ENCODE results near the gene DEFB132. TPM values are rescaled to one million over a fixed set of nuclear protein-coding genes. Genes with fewer than 3 reads are reported as not detected.

DEFB132 gene
- total and polyA plus RNA-seq, 2 of the 4 experiments (the other 2 are of a cell fraction) = not detected

- Histone ChIP-seq H4K5ac (ENCODE audit: low read depth, low read length) (no peak overlapping the region), H2AK5ac (ENCODE audit: low read depth, low read length) (peak overlapping the region; percentile 84; the same call in 1 of the 2 replicates), H3K56ac (ENCODE audit: extremely low read depth, insufficient read depth, low read length) (no peak overlapping the region; the same call in 1 of the 2 replicates), H3K4ac (ENCODE audit: low read depth, low read length) (peak overlapping the region; percentile 69), H4K20me1 (ENCODE audit: insufficient read depth, low read length) (peaks cover 33% of the 10 kb centered on the region), H3K14ac (replicated peaks; ENCODE audit: low read depth, low read length) (0 out of 2 replicates have a peak overlapping the region, but pooled peaks have one; percentile 60), H3K18ac (ENCODE audit: low read depth, low read length) (no peak overlapping the region), H3K4me3 (ENCODE audit: insufficient read depth, low read depth, low read length) (peak overlapping the region; percentile 29; the same call in 1 of the 2 replicates), H2AFZ (replicated peaks; ENCODE audit: low read length, poor library complexity) (no peak overlapping the region), H3K9me3 (ENCODE audit: control insufficient read depth, insufficient read depth, low read length) (no peaks in the 10 kb centered on the region), H2BK5ac (ENCODE audit: low read depth, low read length, poor library complexity, severe bottlenecking) (peak overlapping the region; percentile 37), H2BK120ac (ENCODE audit: low read depth, low read length) (no peak overlapping the region), H3K9me1 (ENCODE audit: insufficient read depth, low read length) (peaks cover 22% of the 10 kb centered on the region), H4K8ac (ENCODE audit: low read depth in 2 of 2, low read length in 2 of 2) (peak overlapping the region in 1 of 2 experiments; percentile 46; a peak in 1 of 4 replicates), H3K27ac (ENCODE audit: insufficient read depth, low read length) (peak overlapping the region; percentile 19; the same call in 1 of the 2 replicates), H3K79me1 (ENCODE audit: low read depth in 1 of 2, low read length in 2 of 2) (peaks cover 33 to 51% of the 10 kb centered on the region in 2 experiments), H4K91ac (ENCODE audit: insufficient read depth, low read depth, low read length) (no peak overlapping the region), H2BK20ac (ENCODE audit: low read depth, low read length) (no peak overlapping the region), H2AK9ac (replicated peaks; ENCODE audit: low read depth, low read length, poor library complexity) (peak overlapping the region; percentile 5), H3K9ac (ENCODE audit: low read depth, low read length) (peak overlapping the region; percentile 64), H3K36me3 (ENCODE audit: control insufficient read depth, insufficient read depth, low read length) (peaks cover 5% of the 10 kb centered on the region; the same call in 1 of the 2 replicates), H3K4me2 (ENCODE audit: low read depth, low read length) (peak overlapping the region; percentile 99), H3K4me1 (ENCODE audit: control insufficient read depth, insufficient read depth, low read length) (peaks cover 18% of the 10 kb centered on the region), H3K23ac (ENCODE audit: low read depth, low read length) (peak overlapping the region; percentile 97), H3K27me3 (ENCODE audit: control insufficient read depth, insufficient read depth, low read length) (no peaks in the 10 kb centered on the region), H2BK15ac (ENCODE audit: low read depth, low read length) (0 out of 3 replicates have a peak overlapping the region, but pooled peaks have one; percentile 51)
- 40% methylated on average over 1 of the region's 10 CpGs; no CpG with 5 or more reads in 1 of the 2 experiments for WGBS, 2 experiments (ENCODE audit: extremely low coverage in 2 of 2, insufficient read length in 1 of 2)
- no peak for DNase-seq
- dilution Hi-C loops (cut with HindIII; ENCODE audit: low sequenced_read_pairs, unreplicated experiment) (no loop called here), in situ Hi-C loops (cut with MboI; ENCODE audit: low sequenced_read_pairs) (no loop called here), intact Hi-C loops (cut with micrococcal nuclease) (no loop called here)
- POLR2A ChIA-PET (ENCODE audit: unreplicated experiment) = interaction anchor here (0.6 kb wide), 1 partner anchor 165 kb away, joined by 3 read pairs; no protein-coding TSS in a partner anchor
- CTCF ChIA-PET = no interaction called here
- no peak for ATAC-seq (ENCODE audit: low read depth)
- BruUV-seq (replicated peaks) = no TSS peak
- TF ChIP-seq FOS (IDR thresholded peaks at IDR 0.05; ENCODE audit: low read depth, low read length) (no peak), MAFK (IDR thresholded peaks at IDR 0.05; ENCODE audit: low read depth, low read length) (no peak), SMC3 (IDR thresholded peaks at IDR 0.05; ENCODE audit: low read depth, low read length) (no peak), CEBPB (IDR thresholded peaks at IDR 0.05; ENCODE audit: low read depth, low read length) (no peak), RAD21 (IDR thresholded peaks at IDR 0.05; ENCODE audit: low read length) (no peak), CHD1 (IDR thresholded peaks at IDR 0.05; ENCODE audit: low read depth, low read length) (no peak), POLR2A (IDR thresholded peaks at IDR 0.05; ENCODE audit: low read depth, low read length) (no peak), BHLHE40 (IDR thresholded peaks at IDR 0.05; ENCODE audit: low read depth, low read length) (no peak), USF2 (IDR thresholded peaks at IDR 0.05; ENCODE audit: low read depth, low read length) (no peak), NFE2L2 (IDR thresholded peaks at IDR 0.05; ENCODE audit: low read depth, low read length) (no peak), MAZ (IDR thresholded peaks at IDR 0.05; ENCODE audit: borderline replicate concordance, low read depth, low read length) (no peak), RCOR1 (IDR thresholded peaks at IDR 0.05; ENCODE audit: insufficient replicate concordance, low read length) (no peak), CTCF (conservative IDR thresholded peaks at IDR 0.05; ENCODE audit: low read depth, low read length) (no peak), ELK1 (IDR thresholded peaks at IDR 0.05; ENCODE audit: borderline replicate concordance, low read depth, low read length) (no peak), MXI1 (IDR thresholded peaks at IDR 0.05; ENCODE audit: borderline replicate concordance, low read depth, low read length) (no peak)
Observed at GRCh38 chr20:300345-300990, 42.9 kb downstream of the DEFB132 start.
